Stimulated activated CD8-positive, alpha-beta memory T cell treated with anti-CD3 and anti-CD28 coated beads, Interleukin-12 subunit alpha, Interleukin-12 subunit beta, amount 100 ng/mL, for 1 hour (primary cell): ENCODE data around the gene OAF.

Experiments used
- DNase-seq: peaks from one replicate; pipeline ENCODE4 v3.0.0-alpha.2; 2020; ENCODE audit warnings: low read depth

Gene OAF

DNA sequence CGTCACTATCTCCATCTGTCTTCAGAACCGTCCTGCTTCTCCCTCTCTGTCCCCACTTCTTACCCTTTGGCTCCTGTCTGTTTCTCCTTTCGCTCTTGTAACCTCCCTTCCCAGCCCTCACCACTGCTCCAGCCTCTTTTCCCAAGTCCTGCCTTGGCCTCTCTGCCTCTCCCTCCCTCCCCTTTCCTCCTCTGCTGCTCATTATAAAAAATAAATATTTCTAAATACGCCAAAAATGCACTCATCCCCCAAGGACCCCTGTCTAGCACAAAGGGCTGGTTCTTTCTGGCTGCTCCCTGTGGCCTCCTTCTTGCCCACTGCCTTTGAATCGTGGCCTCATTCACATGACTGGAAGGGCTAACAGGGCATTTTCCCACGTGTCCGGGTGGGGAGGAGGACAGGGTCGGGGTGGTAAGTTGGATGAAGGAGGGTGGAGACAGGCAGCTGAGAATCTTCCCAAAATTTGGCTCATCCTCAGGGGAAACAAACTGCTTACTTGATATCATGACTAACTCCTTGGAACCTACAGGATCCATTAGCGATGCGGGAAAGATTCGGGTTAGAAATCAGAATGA lies 26.4 kb upstream of the OAF start:
- no peak for DNase-seq

DNA sequence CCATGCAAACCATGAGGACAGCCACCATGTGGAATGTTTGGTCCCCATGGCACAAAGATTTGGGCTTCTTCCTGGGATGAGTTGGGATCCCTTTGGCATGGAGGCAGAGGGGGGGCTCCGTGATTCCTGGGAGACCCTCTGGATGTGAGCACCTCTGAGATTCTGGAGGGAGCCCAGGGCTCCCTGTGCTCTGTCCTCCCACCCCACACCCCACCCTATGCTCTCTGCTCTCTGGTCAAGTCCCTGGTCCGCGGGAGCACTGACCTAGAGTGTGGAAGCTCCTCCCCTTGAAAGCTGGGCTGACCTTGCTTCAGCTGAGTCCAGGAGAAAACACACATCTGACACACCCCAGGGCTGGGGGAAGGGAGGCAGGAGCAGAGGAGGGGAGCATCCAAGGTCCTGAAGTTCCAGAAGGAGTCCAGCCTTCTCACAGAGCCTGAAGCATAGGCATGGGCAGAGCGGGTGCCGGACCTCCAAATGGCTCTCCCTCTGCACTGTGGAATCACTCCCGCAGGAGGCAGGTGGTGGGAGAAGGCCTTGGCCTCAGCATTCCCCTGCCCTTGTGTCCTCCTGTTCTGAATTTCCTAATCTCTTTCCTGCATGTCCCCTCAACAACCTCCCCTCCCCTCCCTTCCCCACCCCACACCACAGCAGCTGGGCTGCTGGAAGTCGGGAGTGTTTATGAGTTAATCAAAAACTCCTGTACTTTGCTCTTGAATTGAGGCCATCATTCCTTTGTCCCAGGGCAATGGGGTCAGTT lies 25.7 kb upstream of the OAF start:
- DNase-seq = no peak

DNA sequence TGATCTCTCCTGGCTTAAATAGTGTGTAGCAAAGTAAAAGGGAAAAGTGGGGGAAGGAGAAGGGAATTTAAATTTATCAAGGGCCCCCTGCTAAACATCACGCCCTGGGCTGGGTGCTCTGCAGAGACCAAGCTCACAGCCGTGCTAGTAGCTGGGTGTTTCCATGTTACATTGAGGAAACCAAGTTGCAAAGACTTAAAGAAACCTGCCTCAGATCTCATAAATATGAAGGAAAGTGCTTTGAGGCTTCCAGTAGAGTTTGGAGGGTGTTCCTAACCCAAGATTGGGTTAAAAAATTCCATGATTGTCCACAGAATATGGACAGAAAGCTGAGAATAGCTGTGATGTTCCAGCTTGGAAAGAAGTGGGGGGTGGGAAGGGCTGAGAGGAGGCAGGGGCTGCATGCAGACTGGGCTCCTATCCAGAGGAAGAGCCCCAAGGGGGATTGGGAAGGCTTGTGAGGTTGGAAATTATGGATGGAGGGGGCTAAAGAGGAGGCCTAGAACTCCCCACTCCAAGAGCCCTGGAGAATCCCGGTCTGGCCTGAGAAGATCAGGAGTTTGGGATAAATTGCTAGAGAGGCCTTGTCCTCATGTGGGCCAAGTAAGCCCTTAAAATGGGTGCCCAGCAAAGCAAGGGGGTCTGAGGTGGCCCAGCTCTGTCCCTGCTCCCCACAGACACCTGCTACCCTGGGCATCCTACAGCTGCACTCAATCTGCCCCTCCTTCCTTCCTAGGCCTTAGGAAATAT lies 25.0 kb upstream of the OAF start:
- DNase-seq = no peak

DNA sequence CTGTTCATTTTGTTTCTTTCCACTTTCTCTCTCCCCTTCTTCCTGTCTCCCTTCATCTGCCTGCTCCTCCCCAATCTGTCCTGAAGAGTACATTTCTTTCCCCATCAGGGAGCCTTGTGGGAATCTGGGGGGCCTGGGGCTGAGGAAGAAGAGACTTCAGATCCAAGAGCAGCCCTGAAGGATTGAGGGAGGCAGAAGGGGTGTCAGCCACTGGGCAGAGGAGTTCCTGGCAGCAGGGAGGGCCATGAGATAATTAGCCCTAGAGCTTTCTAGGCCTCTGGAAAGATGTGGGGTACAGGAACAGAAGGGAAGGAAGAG lies 24.4 kb upstream of the OAF start:
- no peak for DNase-seq

DNA sequence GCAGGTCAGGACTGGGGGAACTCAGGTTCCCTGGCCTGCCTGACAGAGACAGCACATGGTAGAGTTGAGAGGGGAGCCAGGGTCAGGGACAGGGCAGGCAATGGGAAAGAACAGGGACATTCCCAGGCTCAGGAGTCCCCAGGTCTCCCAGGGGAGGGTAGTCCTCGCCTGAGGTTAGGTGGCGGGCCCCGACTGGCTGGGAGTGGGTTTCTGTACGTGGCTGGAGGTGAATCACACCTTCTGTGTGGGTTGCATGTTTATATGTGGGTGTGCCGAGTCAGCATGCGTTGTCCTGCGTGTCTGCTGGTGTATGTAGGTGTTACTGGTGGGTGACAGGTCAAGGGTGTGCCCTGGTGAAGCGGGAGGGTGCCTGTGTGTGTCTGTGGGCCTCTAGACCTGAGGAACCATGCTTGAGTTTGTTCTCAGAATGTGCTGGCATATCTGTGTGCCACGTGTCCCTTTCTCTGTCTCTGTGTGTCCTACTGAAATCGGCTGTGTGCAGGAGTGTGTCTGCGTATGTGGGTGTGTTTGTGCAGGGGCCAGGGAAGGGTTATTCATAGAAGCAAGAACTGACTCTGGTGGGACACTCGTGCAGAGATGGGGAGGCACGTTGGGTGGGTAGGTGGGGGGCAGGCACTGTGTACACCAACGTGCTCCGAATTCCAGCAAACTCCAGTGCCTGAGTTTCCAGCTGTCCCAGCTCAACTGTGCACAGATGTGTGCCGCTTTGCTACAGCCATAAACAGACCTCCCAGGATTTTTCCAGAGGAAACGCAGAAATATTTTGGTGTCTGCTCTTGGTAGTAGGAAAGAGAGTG lies 23.8 kb upstream of the OAF start:
- no peak for DNase-seq

DNA sequence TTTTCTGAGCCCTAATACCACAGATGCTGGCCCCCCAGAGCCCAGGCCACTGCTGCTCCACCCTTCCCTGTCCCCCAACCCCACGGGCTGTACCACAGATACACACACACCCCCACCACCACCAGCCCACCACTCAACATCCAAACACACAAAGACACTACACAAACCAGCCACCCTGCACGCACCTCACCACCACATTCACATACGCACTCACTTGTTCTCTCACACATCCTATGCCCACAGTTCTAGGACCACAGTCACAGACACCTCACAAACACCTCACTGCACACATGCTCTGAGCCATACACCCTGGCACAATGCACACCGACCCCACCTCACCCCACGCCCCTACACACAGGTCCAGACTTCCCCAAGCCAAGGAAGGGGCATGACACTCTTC lies 22.5 kb upstream of the OAF start:
- DNase-seq = no peak

DNA sequence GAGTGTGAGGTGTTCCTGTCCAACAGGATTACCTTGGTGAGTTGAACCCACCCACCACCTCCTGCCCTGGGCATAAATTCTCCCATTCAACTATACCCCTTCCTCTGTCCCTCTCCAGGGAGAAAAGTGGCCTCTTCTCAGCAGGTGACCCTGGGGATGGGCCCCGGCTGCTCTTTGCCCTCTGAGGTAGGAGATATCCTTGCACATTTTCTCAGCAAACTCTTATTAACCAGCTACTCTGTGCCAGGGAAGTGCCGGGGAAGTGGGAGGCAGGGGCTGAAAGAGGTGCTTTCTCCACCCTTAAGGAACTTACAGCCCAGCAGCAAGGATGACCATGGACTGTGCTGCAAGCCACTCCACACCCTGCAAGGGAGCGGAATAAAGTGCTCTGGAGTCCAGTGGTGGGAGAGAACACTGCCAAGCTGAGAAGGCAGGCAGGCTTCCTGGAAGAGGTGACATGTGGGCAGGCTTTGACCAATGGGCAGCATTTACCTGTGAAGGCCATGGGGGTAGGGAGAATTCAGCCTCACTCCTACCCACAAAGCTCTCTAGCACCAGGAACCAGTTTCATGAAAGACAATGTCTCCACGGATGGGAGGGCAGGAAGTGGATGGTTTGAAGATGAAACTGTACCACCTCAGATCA lies 21.9 kb upstream of the OAF start:
- DNase-seq = no peak

DNA sequence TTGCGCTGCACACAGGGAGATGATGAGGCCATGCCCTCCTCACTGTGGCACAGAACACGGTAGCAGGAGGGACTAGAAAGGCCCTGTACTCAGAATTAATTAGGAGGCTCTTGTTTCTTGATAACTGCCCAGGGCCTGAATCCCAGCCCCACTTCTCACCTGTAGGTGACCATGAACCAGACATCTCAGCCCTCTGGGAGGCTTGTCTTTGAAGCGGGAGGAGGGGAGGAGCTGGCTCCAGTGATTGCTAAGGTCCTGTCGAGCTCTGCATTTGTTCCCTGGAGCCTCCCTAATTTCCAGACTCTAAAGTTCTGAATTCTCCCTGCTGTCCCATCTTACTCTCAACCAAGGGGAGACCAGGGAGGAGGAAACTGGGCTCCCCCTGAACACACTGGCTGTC lies 19.8 kb upstream of the OAF start:
- no peak for DNase-seq

DNA sequence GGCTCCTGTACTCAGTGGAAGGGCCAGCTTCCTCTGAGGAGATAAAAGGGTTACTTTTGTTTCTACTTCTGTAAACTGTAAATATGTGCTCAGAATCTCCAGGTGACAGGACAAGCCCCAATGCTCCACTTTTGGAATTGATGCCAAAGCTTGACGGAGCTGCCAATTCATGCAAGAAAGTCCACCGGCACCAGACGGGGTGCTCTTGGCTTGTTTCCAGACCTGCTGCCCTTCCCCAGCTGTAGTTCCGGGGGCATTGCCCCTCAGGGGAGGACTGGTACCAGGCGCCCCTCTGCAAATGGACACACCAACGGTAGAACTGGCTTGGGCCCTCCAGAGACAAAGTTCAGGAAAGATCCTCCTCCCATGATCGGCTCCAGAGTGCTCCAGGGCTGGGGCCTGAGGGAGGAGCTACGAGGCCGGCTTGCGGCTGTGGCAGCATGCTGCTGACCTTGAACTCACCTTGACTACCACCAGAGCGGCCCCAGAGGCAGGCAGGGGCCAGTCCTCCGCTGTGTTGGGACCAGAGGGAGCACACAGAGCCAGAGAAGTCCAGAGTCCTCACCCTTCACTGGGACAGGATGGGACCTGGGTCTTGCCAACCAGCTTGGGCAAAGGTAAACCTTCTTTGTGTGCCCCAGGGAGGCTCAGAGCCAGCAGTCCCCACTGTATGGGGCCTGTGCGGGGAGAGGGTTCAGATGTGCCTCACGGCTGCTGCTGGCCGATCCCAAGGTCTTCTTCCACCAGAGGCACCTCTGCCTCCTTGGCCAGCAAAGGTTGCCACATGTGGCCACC lies 17.8 kb upstream of the OAF start:
- DNase-seq = no peak

DNA sequence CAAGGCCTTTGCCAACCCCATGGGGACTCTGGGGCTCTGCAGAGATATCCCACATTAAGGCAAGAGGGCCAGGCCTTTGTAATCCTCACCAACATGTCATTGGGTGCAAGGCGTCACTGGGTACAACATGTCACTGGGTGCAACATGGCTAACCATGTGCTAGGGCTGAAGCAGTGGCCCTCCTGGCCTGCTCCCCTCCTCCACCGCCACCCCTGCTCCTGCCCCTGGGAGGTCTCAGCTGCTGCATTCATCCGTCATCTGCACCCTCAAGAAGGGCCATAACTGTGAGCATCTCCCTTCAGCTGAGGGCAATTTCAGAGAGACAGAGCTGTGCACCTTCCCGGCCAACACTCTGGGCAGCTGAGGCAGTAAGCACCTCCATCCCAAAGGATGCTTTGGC lies 16.7 kb upstream of the OAF start:
- DNase-seq = no peak

DNA sequence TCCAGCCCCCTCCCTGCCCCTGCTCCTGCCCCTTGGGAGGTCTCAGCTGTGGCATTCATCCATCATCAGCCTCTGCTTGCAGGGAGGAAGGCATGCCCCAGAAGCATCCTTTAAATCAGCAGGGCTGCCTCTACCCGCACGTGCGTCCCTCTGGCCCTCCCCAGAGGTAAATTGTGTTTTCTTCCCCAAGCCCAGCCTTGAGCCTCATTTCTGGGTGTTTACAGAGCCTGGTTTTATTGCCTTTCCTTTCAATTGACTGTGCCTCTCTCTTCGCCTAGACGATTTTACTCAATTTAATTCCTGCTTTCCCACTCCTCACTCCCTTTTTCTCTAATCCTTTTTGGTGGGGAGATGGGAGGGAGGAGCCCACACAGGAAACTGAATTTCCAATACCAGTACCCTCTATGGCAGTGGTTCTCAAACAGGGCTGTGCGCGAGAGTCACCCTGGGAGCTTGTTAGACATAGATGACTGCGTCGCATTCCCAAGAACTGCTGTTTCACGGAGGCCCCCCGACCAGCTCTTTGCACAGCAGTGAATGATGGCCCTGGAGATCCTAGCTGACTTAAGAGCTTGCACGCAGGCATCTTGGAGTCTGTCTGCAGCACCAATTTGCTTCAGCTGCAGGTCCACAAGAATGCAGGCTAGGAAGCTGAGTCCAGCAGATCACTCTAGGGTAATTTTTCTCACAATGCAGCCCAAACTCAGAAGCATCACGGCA lies 15.1 kb upstream of the OAF start:
- no peak for DNase-seq

DNA sequence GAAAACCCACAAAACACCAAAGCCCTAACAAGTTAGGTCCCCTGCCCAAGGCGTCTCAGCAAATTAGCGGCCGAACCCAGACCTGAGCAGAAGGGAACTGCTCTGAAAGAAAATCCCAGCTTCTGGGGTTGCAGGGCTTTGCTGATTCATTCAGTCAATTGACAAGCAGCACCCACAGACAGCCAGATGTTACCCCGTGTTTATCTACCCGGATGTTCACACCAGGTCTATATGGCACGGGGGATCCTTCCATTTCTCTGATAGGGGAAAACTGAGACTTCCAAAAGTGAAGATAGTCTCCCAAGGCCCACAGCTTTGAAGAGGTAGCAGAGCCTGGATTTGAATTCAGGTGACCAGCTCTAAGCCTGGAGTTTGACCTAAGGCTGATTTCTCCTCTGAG lies 14.0 kb upstream of the OAF start:
- DNase-seq = no peak

DNA sequence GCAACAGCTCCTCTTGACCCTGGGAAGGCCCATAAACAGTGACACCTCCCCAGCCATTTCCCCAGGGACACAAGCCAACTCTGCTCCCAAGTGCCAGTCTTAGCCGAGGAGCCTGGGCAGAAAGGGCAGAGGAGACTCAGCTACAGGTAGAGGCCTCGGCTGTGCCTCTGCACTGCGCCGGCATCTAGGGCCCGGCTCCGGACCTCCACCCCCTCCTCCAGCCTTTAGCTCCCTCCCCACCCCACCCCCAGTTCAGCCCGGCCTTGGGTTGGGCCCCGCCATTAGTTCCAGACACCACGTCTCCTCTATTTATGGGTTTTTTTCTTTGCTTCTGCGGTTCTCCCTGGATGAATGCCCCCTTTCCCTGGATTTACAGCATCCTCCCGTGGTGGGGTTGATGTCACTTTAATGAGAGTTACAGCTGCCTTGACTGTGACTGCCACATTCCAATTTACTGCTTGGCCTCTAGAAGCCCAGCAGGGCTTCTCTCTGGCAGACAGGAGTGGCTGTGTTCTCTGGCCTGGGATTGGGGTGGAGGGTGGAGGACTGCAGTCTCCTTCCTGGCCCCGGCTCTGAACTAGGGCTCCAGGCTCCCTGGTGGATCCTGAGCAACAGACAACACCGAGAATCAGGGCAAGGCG lies 13.5 kb upstream of the OAF start:
- no peak for DNase-seq

DNA sequence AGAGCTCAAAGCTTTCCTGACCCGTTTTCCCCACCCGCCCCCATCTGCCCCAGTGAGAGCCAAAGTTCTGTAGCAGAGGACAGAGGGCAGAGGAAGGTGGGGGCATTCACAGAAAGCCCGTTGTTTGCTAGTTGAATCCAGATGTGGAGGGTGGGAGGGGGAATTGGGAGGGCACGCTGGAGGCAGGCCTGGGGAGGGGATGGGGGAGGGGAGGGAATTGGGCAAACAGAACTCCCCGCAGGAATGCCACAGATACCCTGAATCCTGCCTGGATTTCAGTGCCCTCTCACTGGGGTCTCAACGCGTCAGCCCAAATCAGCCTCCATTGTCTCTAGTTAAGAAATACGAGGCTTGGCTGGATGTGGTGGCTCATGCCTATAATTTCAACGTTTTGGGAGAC lies 12.9 kb upstream of the OAF start:
- DNase-seq = no peak

DNA sequence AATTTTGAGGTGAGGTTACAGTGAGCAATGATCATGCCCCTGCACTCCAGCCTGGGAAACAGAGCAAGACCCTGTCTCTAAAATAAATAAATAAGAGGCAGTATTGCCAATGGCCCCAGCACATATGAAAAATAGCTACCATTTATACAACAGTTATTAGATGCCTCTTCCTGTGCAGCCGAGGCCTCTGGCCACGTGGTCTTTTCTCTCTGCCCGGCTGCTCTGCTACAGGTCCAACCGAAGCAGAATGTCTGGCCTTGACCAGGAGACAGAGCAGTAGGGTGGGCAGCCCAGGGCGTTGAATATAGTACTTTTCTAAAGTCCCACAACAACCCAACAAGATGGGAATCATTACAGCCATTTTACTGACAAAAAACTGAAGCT lies 12.4 kb upstream of the OAF start:
- no peak for DNase-seq

DNA sequence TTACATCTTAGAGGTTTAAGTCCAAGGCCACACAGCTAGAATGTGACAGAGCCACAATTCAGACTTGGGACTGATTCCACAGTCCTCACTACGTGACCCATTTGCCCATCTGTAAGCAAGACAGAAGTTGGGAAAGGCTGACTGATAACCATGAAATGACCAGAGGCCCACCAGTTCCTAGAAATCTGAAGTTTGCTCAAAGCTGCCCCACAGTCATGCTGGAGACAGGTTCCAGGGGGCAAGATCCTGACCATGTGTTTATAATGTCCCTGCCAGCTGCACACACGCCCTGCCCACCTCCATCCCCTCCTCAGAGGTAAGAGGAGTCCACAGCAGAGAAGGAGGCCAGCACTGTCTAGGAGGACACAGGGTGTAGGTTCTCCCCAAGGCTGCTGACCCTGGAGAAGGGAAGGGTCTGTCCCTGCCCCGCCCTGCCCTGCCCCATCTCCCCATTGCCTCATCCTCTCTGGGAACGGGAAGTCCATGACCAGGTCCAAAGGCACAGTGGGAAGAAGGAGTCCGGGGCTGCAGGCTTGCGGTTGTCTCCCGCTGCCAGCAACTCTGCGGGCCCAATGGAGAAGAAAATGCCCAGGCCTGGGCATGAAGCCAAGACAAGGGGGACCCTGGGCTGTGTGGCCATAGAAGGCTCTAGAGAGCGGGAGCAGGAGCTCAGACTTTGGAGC lies 11.9 kb upstream of the OAF start:
- no peak for DNase-seq

DNA sequence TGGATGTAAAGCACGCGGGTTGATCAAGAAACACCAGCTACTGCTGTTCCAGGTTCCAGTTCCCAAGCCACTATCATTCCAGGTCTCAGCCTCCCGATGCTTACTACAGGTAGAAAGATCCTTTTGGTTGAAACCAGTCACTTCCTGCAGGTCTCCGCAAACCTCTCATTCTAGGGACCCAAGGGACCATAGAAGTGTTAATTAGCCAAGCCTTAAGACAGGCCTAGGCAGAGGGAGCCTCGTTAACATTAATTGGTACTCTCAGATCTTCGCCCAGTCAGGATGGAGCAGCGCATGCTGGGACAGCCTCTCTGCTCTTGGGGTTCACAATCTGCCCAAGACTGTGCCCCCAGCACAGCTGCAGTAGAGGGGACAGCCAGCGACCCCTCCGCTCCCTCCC lies 11.2 kb upstream of the OAF start:
- no peak for DNase-seq

DNA sequence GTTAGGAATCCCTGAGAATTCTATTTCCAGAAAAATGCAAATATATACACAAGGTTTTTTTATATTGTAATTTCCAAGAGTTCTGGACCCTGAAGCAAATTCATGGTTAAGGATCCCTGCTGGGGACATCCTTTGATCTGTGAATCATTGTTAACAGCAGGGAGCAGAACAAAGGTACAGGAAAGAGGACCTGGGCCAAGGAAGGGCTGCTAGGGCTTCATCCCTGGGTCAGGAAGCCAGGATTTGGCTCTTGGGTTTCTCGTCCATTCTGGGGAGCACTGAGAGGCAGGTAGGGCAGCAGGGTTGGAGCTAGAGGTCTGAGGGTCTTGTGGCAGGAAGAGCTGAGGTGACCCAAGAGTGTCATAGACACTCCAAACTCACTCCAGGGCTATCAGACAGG lies 10.2 kb upstream of the OAF start:
- DNase-seq = no peak

DNA sequence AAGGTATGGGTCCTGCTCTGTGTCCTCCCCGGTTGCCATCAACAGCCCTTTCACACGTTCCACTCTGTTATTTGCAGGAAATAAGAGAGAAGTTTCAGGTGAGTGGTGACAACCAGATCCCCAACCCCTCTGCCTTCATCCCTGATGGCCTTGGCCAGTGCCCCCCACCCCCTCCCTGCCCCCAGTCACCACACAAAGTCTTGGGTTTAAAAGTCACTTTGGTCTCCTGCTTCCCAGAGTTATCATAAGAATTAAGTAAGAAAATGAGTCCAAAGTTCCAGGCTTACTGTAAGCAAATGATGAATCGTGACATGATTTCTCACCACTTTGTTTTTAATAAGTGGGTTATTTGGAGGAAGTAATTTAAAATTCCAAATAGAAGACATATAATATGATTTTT lies 9.2 kb upstream of the OAF start:
- no peak for DNase-seq

DNA sequence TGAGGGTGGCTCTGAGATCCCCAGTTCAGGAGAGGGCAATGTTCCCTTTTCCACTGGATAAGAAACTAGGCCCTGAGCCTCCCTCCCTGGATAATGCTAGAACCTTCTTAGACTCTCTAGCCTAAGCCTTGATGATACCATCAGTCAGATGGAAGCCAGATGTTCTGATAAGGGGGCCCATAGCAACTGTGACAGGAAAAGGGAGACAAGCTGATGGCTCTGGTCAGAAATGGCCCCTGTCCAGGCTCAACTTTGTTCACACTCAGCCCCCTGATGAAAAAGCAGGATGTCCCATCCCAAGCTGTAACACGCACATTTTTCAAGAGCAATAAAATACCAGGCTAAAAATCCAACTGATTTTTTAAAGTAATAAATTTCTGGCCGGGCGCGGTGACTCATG lies 7.2 kb upstream of the OAF start:
- DNase-seq = no peak
